HG03442 (cell line): ENCODE results near the gene WDR20.
"Not testable (repeated sequence)": the region's sequence is repeated elsewhere in the genome, so short reads cannot be mapped to it uniquely, and the experiment has no call there.

ENCODE experiments used
- ATAC-seq: cut with Tn5 transposase; IDR thresholded peaks from one replicate; pipeline ENCODE4 v1.9.1; 2021; ENCODE audit warnings: mild to moderate bottlenecking, moderate library complexity; ENCODE audit not compliant: unreplicated experiment

WDR20 gene

DNA sequence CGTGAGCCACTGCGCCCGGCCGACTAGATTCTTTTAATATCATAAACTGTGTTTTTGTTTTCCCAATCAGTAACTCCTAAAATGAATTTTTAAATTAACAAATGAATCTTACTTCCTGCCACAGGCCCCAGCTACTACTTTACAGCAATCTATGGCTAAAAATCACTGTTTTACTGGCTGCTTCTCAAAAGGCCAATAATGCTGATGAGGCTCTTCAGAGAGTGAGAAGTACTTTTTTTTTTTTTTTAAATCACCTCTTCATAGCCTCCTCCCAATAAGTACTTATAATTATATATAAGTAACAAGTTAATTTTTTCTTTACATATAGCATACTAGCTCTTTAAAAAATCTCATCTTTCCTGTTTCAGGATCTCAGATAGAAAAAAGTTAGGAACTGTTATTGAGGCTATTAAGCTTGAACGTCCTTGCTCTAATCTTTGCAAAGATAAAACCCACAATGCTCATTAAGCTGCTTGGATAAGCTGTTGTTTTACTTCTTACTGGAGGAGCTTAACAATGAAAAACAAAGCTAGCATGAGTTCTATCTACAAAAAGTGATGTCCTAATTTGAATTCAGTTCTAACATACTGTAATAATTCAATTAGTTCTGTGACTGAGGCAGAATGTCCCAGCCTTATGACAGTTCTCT is 12.8 kb upstream of the WDR20 start:
- no peak for ATAC-seq

DNA sequence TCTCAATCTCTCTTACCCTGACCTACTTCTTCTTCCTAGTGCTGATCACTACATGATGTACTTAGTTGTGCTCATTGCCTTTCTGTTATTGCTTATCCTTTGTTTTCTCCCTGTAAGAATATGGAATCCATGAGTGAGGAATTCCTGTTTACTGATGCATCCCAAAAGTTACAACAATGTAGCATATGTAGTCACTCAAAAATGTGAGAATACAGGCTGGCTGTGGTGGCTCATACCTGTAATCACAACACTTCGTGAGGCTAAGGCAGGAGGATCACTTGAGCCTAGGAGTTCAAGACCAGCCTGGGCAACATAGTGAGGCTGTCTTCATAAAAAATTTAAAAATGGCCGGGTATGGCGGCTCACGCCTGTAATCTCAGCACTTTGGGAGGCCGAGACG is 8.0 kb upstream of the WDR20 start:
- ATAC-seq: no peak

DNA sequence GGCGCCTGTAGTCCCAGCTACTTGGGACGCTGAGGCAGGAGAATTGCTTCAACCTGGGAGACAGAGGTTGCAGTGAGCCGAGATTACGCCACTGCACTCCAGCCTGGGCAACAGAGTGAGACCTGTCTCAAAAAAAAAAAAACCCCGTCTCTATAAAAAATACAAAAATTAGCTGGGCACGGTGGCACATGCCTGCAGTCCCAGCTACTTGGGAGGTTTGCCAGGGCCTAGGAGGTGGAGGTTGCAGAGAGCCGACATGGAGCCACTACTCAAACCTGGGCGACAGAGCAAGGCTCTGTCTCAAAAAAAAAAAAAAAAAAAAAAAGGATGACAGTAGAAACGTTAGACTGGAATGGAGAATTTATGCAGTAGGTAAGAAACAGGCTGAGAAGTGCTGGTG is 5.7 kb upstream of the WDR20 start:
- not testable (repeated sequence) for ATAC-seq

DNA sequence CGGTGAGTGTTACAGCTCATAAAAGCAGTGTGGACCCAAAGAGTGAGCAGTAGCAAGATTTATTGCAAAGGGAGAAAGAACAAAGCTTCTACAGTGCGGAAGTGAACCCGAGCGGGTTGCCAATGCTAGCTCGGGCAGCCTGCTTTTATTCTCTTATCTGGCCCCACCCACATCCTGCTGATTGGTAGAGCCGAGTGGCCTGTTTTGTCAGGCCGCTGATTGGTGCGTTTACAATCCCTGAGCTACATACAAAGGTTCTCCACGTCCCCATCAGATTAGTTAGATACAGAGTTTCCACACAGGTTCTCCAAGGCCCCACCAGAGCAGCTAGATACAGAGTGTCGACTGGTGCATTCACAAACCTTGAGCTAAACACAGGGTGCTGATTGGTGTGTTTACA is 5.0 kb upstream of the WDR20 start:
- ATAC-seq: not testable (repeated sequence)

DNA sequence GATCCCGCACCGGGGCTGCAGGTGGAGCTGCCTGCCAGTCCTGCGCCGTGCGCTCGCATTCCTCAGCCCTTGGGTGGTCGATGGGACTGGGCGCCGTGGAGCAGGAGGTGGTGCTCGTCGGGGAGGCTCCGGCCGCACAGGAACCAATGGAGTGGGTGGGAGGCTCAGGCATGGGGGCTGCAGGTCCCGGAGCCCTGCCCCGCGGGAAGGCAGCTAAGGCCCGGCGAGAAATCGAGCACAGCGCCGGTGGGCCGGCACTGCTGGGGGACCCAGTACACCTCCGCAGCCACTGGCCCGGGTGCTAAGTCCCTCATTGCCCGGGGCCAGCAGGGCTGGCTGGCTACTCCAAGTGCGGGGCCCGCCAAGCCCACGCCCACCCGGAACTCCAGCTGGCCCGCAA is 4.2 kb upstream of the WDR20 start:
- not testable (repeated sequence) for ATAC-seq

DNA sequence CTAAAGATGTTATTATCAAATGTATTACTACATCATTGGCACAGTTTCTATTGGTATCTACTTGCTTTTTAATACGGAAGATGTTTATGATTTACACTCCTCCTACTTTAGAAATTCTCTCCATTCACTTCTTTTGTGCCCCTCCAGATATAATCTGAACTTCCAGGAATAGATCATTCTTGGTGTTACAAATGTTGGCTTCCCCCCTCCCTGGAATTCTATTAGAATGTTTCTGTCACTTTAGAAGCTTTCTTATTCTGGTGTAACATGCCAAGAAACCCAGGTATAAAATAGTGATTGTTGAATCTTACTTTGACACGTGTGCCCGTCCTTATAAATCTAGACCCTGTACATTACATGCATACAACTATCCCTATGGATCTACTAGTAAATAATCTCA is 1.2 kb upstream of the WDR20 start:
- ATAC-seq: no peak

DNA sequence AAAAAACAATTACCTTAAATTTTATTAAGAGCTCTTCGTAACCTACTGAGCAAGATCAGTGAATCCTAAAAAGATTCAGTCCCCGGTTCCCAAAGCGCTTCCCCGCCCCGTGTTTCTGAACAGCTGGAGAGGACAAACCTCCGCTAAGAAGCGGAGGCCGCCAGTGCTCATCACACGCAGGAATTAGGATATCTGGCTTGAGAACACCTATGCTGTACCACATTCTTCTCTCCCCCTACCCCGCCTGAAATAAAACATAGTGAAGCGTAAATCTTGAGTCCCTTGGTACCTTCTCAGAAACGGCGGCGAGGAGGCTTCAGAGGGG is 774 bp upstream of the WDR20 start:
- no peak for ATAC-seq

DNA sequence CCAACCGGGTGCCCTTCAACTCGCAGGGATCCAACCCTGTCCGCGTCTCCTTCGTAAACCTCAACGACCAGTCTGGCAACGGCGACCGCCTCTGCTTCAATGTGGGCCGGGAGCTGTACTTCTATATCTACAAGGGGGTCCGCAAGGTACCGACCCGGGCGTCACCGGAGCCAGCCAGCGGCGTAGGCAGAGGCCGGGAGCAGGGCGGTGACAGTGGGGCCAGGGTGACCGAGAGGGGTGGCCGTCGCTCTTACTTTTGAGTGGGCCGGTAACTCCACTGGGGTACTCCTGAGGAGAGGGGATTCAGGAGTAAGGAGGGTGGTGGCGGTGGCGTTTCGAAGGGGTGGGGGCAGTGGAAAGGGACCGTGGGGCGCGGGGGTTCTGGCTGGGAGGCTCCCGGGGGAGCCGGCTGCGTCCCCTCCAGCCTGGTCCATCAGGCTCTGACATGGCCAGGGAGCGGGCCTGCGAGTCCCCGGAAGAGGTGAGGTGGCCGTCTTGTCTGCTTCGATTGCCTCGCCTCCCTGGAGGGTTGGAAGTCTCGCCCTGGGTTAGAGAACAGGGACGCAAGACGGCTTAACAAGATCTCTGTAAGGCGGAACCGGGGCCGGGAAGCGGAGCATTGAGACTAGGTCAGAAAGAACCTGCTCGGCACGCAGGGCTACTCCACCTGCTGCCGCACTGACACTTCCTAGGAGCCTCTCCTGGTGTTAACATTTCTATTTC is 491 bp downstream of the WDR20 start:
- ATAC-seq: peak; percentile 18

DNA sequence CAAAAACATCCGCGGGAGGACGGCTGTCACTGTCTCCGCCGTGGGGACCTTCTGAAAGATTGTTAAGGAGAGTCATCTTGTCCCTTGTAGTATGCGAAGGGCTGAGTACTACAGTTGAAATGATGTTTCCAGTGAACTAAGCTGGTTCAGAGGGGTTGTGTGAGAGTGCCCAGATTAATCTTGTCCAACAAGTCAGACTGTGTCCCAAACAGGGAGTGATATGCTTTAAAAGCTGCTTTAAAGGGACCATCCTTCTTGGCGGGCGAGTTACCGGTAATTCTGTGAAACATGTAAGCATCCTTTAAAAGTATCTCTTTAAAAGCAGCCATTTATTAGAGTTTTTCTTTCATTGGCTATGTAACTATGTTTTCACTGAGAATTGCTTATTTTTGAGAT is 1.1 kb downstream of the WDR20 start:
- ATAC-seq: no peak

DNA sequence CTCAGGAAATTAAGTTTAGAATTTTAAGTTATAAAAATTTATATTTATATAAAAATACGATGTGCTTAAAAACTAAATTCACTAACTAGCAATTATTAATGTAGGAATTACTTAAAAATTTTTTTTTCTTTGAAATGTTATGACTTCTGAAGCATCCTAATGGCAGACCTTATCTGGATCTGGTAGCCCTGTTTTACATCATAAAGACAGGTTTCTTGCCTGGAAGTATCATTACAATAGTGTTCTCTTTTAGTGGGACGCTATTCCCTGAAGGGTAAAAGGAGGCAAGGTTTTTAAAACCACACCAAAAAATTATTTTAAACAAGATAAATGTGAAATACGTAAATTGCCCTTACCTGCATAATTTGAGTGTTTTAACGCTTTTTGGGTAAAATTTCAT is 2.1 kb downstream of the WDR20 start:
- ATAC-seq: no peak

DNA sequence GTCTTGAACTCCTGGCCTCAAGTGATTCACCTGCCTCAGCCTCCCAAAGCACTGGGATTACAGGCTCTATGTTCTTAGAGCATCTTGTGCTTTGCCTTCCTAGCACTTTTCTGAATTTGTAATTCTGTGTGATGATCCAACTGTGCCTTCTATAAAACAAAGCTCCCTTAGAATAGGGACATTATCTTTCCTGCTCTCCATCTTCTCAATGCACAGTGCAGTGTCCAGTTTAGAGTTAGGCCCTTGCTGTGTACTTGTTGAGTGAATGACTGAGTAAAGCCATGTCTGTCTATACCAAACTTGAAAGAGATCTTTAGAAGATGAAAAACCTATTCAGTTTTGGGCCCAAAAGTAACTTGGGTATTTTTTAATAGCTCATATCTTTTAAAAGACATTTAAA is 5.2 kb downstream of the WDR20 start:
- ATAC-seq: no peak

DNA sequence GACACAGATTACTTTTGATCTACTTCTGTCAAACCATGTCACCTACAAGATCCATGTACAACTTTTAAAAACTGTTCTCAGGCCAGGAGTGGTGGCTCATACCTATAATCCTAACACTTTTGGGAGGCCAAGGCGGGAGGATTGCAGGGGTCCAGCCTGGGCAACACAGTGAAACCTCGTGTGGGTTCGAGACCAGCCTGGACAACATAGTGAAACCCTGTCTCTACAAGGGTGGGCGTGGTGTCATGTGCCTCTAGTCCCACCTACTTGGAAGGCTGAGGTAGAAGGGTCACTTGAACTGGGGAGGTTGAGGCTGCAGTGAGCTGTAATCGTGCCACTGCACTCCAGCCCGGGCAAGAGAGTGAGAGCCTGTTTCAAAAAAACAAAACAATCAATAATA is 5.7 kb downstream of the WDR20 start:
- no peak for ATAC-seq

DNA sequence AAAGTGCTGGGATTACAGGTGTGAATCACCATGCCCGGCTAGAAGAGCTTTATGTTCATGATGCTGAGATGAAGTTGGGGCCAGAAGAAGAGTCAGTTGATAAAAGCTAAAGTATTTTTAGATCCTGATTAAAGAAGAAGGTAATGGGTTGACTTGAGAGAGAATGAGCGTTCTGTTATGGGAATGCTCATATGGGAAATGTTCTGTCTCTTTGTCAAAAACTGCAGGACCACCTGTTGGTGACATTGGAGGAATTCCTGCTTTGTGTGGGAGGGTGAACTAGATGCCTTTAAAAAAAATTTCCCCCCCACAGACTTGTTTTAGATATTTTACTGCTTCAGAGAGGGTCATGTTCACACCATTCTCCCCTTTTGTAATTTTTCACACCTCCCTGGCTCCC is 6.7 kb downstream of the WDR20 start:
- no peak for ATAC-seq

DNA sequence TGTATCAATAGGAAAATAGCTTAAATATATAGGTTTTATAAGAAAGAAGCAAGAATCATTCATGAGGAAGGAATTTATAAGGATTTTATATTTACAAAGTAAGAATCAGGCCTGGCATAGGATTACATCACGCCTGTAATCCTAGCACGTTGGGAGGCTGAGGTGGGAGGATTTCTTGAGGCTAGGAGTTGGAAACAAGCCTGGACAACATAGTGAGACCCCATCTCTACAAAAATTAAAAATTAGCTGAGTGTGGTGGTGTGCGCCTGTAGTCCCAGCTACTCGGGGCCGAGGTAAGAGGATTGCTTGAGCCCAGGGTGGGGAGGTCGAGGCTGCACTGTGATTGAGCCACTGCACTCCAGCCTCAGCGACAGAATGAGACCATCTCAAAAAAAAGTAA is 10.4 kb downstream of the WDR20 start:
- no peak for ATAC-seq

DNA sequence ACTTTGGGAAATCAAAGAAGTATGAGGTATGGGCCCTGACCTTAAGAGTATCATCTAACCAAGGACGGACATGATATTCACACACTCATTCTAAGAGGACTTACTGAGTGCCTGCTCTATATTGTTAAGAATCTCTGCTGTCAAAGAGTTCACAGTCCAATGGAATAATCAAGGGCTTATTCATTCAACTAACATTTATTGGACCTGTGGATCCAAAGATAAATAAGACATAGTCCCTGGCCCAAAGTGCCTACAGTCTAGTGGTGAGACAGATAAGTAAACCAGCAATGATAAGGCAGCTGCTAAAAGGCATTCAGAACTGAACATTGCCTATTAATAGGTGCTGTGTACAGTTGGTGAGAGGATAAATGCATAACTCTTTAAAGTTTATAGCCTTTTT is 11.0 kb downstream of the WDR20 start:
- ATAC-seq: no peak

DNA sequence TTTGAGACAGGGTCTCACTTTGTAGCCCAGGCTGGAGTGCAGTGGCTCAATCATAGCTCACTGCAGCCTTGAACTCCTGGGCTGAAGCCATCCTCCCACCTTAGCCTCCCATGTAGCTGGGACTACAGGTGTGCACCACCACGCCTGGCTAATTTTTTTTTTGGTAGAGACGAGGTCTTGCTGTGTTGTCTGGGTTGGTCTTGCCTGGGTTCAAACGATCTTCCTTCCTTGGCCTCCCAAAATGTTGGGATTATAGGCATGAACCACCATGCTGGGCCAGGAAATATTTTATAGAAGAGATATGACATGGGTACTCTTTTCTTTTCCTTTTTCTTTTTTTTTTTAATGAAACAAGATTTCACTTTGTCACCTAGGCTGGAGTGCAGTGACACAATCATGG is 11.7 kb downstream of the WDR20 start:
- not testable (repeated sequence) for ATAC-seq

DNA sequence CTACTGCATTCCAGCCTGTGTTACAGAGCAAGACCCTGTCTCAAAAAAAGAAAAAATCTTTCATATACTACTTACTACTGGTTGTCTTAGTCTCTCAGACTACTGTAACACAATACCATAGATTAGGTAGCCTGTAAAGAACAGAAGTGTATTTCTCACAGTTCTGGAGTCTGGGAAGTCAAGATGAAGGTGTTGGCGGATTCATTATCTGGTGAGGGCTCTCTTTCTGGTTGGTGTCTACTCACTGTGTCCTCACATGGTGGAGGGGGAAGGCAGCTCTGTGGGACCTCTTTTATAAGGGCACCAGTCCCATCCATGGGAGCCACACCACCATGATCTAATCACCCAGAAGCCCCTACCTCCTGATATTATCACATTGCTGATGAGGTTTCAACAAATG is 14.4 kb downstream of the WDR20 start:
- no peak for ATAC-seq

DNA sequence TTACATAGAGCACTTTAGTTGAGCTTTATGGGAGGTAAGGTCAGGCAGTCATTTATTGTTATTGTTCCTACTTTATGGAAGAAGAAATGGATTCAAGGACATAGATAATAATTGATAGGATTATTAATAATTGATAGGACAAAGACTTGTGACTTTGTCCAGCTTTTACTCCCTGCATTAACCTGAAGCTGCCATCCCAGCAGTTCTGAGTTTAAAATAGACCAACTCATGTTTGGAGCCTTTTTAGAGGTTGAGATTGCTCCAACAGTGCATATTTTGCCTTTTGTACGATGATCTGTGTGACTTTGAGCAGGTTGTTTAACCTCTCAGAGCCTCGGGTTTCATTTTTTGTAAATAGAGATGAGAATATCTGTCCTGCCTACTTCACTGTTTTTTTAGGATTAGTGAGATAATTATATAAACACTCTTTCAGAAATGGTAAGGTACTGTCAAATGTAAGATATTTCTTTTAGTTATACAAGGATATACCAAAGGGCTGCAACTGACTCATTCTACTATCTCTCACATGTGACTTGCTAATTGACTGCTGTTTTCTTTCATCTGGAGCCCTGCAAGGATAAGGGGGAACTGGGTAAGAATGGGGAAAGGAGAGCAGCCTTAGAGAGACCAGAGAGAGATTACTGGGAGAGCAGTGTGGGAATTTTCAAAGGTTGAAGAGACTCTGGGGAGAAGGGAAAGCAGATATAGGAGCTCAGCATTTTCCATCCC is 15.3 kb downstream of the WDR20 start:
- ATAC-seq: no peak

DNA sequence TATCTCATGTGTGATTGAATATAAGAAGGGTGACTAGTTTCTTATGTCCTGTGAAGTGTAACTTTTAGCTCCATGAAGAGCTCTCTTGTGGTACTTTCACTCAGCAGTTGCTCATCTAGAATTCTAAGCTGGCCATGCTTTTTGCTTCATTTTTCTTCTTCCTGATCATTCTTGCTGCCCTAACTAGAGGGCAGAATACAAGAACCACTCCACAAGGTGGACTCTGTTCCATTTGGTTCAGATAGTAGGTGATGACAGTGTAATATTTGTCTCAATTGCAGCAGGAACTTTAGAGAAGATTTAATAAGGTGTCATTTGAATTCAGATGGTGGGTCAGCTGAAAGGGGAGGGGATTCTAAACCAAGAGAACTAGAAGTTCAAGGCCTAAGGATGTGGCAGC is 17.6 kb downstream of the WDR20 start:
- no peak for ATAC-seq

DNA sequence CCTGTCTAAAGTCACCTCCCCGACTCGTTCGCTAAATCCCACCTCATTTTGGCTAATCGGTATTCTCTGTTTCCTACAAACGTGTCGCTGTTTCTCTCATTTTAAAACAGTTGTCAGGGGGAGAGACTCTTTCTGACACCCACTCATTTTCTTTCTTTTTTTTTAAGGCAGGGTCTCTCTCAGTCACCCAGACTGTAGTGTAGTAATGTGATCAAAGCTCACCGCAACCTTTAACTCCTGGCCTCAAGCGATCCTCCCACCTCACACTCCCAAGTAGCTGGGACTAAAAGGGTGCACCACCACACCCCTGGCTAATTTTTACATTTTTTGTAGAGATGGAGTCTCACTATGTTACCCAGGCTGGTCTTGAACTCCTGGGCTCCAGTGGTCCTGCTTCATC is 19.1 kb downstream of the WDR20 start:
- ATAC-seq: no peak

DNA sequence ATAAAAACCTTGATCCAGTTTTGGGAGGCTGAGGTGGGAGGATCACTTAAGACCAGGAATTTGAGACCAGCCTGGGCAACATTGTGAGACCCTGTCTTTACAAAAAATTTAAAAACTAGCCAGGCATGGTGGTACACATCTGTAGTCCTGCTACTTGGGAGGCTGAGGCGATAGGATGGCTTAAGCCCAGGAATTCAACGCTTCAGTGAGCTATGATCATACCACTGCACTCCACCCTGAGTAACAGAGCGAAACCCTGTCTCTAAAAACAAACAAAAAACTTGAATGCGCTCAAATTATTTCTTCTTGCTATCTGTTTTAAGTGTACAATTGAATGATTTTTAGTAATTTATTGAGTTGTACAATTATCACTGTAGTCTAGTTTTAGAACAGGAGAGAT is 20.1 kb downstream of the WDR20 start:
- no peak for ATAC-seq

DNA sequence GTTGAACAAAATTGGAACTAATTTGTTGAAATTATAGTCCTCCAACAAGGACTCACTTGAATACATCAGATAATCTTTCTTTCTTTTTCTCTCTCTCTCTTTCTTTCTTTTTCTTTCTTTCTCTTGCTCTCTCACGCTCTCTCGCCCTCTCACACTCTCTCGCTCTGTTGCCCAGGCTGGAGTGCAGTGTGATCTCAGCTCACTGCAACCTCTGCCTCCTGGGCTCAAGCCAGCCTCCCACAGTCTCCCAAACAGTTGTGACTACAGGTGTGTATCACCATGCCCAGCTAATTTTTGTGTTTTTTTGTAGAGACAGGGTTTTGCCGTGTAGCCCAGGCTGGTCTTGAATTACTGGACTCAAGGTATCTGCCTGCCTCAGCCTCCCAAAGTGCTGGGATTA is 22.8 kb downstream of the WDR20 start:
- no peak for ATAC-seq
